KOPT-K1 (cell line): ENCODE measurements around the gene CDC42BPA.
"Not testable (repeated sequence)": the region's sequence is repeated elsewhere in the genome, so short reads cannot be mapped to it uniquely, and the experiment has no call there.

ENCODE experiments used
- H3K27ac ChIP-seq: fragments of 200-600 bp; sonication (generic); 2 replicates; pipeline ENCODE4 v1.5.1; 2016; ENCODE audit warnings: antibody characterized with exemption, mild to moderate bottlenecking, low read depth, low read length; ENCODE audit not compliant: poor library complexity, severe bottlenecking
- H3K36me3 ChIP-seq: fragments of 200-600 bp; sonication (generic); 2 replicates; pipeline ENCODE4 v1.5.1; 2017; ENCODE audit warnings: antibody characterized with exemption, mild to moderate bottlenecking, low read length, moderate library complexity; ENCODE audit not compliant: insufficient read depth
- H3K9me3 ChIP-seq: fragments of 200-600 bp; sonication (generic); 2 replicates; pipeline ENCODE4 v1.5.1; 2017; ENCODE audit warnings: antibody characterized with exemption, low read length, mild to moderate bottlenecking; ENCODE audit not compliant: insufficient read depth, poor library complexity, severe bottlenecking

The CDC42BPA gene, protein sequence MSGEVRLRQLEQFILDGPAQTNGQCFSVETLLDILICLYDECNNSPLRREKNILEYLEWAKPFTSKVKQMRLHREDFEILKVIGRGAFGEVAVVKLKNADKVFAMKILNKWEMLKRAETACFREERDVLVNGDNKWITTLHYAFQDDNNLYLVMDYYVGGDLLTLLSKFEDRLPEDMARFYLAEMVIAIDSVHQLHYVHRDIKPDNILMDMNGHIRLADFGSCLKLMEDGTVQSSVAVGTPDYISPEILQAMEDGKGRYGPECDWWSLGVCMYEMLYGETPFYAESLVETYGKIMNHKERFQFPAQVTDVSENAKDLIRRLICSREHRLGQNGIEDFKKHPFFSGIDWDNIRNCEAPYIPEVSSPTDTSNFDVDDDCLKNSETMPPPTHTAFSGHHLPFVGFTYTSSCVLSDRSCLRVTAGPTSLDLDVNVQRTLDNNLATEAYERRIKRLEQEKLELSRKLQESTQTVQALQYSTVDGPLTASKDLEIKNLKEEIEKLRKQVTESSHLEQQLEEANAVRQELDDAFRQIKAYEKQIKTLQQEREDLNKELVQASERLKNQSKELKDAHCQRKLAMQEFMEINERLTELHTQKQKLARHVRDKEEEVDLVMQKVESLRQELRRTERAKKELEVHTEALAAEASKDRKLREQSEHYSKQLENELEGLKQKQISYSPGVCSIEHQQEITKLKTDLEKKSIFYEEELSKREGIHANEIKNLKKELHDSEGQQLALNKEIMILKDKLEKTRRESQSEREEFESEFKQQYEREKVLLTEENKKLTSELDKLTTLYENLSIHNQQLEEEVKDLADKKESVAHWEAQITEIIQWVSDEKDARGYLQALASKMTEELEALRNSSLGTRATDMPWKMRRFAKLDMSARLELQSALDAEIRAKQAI (N-terminal part only)

GRCh38 chr1:227318016-227318852 lies at the start of gene CDC42BPA:
Gene CDC42BPA, minus strand, starts transcription at chr1:227318492. Its CDS starts 1,310 bp downstream, at chr1:227317182.
- Histone ChIP-seq H3K36me3 (no peaks in the 10 kb centered on the region), H3K9me3 (no peaks in the 10 kb centered on the region), H3K27ac (no peak within 1 kb of the TSS)

GRCh38 chr1:227368009-227368408 lies 49.7 kb upstream of the CDC42BPA start:
- H3K27ac ChIP-seq = no peak overlapping the region
- H3K36me3 ChIP-seq = no peaks in the 10 kb centered on the region
- no peaks in the 10 kb centered on the region for H3K9me3 ChIP-seq

GRCh38 chr1:227365473-227366431 lies 47.5 kb upstream of the CDC42BPA start:
- H3K36me3 ChIP-seq = no peaks in the 10 kb centered on the region
- no peaks in the 10 kb centered on the region for H3K9me3 ChIP-seq
- H3K27ac ChIP-seq = no peak overlapping the region

DNA sequence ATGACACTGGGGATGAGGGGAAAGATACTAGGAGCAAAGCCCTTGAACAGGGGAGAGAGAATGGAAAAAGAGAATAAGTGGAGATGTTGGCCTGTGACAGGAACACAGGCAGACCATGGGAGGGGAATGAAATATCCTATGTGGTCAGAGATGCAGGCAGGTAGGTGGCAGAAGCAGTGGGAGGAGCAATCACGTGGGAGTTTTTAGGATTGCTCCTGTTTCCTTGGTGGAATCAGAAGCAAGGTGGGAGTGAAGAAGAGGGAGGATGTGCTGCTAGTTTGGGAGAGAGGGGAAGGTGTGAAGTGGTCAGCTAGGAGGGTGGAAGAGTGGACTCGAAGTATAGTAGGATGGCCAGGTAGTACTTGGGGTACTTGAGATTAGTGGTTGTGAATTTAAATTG lies 46.4 kb upstream of the CDC42BPA start:
- no peak overlapping the region for H3K27ac ChIP-seq
- H3K9me3 ChIP-seq = no peaks in the 10 kb centered on the region
- H3K36me3 ChIP-seq = no peaks in the 10 kb centered on the region

DNA sequence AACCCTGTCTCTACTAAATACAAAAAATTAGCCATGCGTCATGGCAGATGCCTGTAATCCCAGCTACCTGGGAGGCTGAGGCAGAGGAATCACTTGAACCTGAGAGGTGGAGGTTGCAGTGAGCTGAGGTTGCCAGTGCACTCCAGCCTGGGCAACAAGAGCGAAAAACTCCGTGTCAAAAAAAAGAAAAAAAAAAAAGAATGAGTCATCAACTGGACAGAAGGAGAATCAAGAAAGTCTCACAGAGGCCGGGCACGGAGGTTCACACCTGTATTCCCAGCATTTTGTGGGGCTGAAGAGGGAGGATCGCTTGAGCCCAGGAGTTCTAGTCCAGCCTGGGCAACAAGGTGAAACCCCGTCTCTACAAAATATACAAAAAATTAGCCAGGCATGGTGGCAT lies 45.5 kb upstream of the CDC42BPA start:
- Histone ChIP-seq H3K27ac (no peak overlapping the region), H3K9me3 (no peaks in the 10 kb centered on the region), H3K36me3 (no peaks in the 10 kb centered on the region)

DNA sequence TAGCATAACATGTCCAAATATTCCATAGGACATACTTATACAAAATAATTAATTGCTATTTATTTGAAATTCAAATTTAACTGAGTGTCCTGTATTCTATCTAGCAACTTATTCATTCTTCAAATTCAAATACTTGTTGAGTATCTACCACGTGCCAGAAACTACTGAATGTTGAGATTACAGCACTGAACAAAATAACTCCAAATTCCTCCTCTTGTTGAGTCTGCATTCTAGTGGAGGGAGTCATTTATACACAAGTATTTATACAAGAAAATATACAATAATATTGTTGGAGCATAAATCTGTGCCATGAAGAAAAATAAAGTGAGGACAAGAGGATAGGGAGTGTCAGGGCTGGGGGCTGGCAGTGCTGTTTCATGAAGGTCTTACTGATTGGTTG lies 43.7 kb upstream of the CDC42BPA start:
- no peak overlapping the region for H3K27ac ChIP-seq
- no peaks in the 10 kb centered on the region for H3K9me3 ChIP-seq
- H3K36me3 ChIP-seq = no peaks in the 10 kb centered on the region

DNA sequence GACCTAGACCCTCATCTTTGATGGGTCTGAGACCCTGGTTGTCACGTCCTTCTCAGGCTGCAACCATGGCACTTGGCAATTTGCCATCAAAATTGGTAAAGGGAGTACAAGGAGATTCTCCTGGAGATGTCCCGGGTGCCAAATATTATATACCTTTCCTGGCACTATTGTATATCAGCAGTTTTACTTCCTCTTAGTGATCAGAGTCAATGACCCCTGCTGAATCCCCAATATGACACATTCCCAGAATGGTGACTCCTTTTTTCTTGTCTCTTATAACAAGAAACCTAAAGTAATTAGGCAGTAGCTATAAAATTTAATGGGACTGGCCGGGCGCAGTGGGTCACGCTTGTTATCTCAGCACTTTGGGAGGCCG lies 39.6 kb upstream of the CDC42BPA start:
- no peak overlapping the region for H3K27ac ChIP-seq
- no peaks in the 10 kb centered on the region for H3K36me3 ChIP-seq
- H3K9me3 ChIP-seq = no peaks in the 10 kb centered on the region

DNA sequence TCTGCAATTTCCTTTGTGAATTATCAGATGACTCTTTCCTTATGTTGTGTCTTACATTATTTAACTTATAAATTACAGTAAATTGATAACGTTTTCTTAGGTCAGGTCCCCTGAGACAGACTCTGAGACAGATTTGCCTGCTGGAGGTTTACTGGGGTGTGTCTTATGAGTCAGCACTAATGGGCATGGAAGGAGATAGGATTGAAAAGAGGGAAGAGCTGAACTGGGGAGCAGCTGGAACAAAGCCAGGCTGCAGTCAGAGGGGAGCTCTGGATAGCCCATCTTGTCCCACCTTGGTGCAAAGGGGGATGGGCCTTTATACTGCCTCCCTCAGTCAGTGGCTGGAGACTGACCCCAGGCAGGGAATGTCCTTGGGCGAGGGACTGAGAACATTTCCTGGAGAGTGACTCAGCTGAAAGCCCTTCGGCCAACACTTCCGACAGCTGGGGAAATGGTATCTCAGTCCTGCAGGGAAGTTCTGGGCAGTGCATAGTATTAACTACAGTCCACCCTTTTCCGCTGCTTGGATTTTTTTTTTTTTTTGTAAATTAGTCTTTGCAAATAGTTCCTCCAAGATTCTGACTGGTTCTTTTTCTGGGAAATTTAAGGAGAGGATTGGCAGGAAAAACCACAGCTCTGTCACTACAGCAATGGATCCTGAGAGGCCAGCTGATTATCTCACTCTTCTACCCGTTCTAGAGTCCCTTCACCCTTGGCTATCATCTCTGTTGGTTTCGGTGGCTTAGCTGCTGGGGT lies 39.1 kb upstream of the CDC42BPA start:
- Histone ChIP-seq H3K9me3 (no peaks in the 10 kb centered on the region), H3K27ac (no peak overlapping the region), H3K36me3 (no peaks in the 10 kb centered on the region)

DNA sequence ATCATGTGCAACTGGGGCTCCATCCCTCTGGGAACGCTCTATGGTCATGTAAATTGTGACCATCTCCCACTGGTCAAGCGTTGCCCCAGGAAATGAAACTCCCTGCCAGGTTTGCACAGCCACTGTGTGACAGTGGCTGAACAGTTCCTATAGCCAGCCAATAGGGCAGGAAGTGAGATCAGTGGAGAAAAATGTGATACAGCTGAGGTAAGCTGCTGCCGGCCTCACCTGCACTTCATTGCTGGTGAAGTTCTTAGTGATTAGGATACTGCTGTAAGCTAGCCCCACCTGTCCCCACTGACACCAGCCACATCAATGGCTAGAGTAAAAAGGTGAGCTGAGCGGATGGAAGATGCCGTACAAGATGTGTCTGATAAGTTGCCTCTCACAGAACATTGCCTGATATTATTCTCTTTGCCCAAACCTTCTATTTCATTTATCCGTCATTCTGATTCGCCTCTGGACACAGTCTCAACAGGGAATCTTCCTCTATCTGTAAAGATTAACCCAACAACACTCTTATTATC lies 38.4 kb upstream of the CDC42BPA start:
- H3K27ac ChIP-seq = no peak overlapping the region
- H3K9me3 ChIP-seq = no peaks in the 10 kb centered on the region
- H3K36me3 ChIP-seq = no peaks in the 10 kb centered on the region

DNA sequence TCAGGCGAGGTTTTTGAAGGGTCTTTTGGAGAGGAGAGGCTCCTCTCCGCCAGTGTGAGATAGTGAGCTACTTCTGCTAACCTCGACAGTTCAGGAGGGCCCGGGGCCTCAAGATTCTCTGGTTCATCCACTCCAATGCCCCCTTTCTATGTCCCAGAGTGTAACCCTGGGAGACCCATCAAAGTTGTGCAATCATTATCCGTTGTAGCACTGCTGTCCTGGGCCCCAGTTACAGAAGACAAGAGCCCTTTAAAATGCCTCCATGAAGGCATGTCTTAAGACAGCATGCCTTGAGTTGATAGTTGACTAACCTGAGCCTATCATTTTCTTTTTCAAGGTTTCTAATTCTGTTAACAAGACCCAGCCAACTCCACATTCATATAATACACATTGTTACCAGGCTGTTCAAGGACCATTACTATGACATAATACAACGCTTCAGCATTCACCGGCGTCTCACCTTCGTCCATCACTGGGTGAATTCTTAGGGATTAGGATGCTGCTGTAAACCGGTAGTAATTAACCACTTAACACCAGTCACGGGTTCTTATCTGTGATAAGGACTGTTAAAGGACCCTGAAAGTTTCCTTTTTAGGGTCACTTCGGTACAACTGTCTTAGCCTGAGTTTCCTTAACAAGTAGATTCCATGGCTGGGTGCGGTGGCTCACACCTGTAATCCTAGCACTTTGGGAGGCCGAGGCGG lies 37.4 kb upstream of the CDC42BPA start:
- Histone ChIP-seq H3K36me3 (no peaks in the 10 kb centered on the region), H3K9me3 (no peaks in the 10 kb centered on the region), H3K27ac (no peak overlapping the region)

DNA sequence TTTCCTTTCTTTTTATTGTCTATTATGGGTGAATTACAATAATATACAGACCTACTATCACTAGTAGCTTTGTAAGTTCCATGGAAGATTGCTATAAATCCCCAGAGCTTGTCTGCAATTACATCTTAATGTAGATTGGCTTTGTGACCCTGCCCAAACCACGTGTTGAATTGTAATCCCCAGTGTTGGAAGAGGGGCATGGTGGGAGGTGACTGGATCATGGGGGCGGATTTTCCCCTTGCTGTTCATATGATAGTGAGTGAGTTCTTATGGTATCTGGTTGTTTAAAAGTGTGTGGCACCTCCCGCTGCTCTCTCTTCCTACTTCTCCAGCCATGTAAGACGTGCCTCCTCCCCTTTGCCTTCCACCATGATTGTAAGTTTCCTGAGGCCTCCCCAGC lies 34.9 kb upstream of the CDC42BPA start:
- H3K9me3 ChIP-seq = no peaks in the 10 kb centered on the region
- no peaks in the 10 kb centered on the region for H3K36me3 ChIP-seq
- H3K27ac ChIP-seq = no peak overlapping the region

DNA sequence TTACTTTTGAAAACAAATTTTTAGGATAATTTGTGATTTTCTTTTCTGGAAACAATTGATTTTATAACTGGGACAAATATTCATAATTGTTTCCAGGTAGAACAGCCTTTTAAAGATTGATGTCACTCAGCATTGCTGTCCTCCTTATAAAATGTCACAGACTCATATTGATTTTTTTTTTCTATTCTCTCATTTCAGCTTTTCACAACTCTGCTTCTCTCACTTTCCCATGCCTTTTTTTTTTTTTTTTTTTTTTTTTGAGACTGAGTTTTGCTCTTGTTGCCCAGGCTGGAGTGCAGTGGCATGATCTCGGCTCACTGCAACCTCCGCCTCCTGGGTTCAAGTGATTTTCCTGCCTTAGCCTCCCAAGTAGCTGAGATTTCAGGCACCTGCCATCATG lies 33.9 kb upstream of the CDC42BPA start:
- H3K9me3 ChIP-seq, H3K36me3 ChIP-seq, H3K27ac ChIP-seq: not testable (repeated sequence)

GRCh38 chr1:227351443-227351842 lies 33.2 kb upstream of the CDC42BPA start:
- H3K27ac ChIP-seq = no peak overlapping the region
- no peaks in the 10 kb centered on the region for H3K36me3 ChIP-seq
- no peaks in the 10 kb centered on the region for H3K9me3 ChIP-seq
